VCaP (cell line): Measurements from ENCODE around the gene HSP90AB1.

Experiments used
- H3K27ac ChIP-seq: fragments of 450-650 bp; 2 replicates; pipeline ENCODE4 v1.5.1; 2017
- CTCF ChIP-seq: fragments of 450-650 bp; conservative IDR thresholded peaks from 2 replicates; pipeline ENCODE4 v1.5.1; 2017; ENCODE audit warnings: mild to moderate bottlenecking, moderate library complexity

HSP90AB1 gene

GRCh38 chr6:44246663-44247337, at the start of gene HSP90AB1:
TSS of gene HSP90AB1 (plus strand) at chr6:44247101. CDS start at chr6:44248630, 1,529 bp downstream.
- TF ChIP-seq CTCF, result no peak
- peak within 1 kb of the TSS; percentile 95 for H3K27ac ChIP-seq

GRCh38 chr6:44198684-44199083, 48.2 kb upstream of the HSP90AB1 start:
- no peak overlapping the region for H3K27ac ChIP-seq
- no peak for TF ChIP-seq CTCF

GRCh38 chr6:44199883-44200282, 47.0 kb upstream of the HSP90AB1 start:
- no peak overlapping the region for H3K27ac ChIP-seq
- TF ChIP-seq CTCF, result no peak

- H3K27ac ChIP-seq, result no peak overlapping the region
- TF ChIP-seq CTCF, result no peak
These were observed 45.7 kb upstream of the HSP90AB1 start for GRCh38 chr6:44201200-44201599.

- H3K27ac ChIP-seq, result no peak overlapping the region
- no peak for TF ChIP-seq CTCF
These were observed 45.1 kb upstream of the HSP90AB1 start for GRCh38 chr6:44201638-44202303.

- no peak for TF ChIP-seq CTCF
- H3K27ac ChIP-seq, result no peak overlapping the region
These were observed 44.4 kb upstream of the HSP90AB1 start for GRCh38 chr6:44202332-44202971.

GRCh38 chr6:44202972-44203750, 43.7 kb upstream of the HSP90AB1 start:
- no peak for TF ChIP-seq CTCF

More at GRCh38 chr6:44202972-44203750, 43.7 kb upstream of the HSP90AB1 start:
- H3K27ac ChIP-seq, result no peak overlapping the region
